Progenitor cell of endocrine pancreas (in vitro differentiated cells): ENCODE results near the gene ERVV-1. TPM values are rescaled to one million over a fixed set of nuclear protein-coding genes. Genes with fewer than 3 reads are reported as not detected.

Experiments
- DNase-seq: peaks from one replicate; pipeline ENCODE4 v3.0.0; 2021; ENCODE audit warnings: low spot score; ENCODE audit not compliant: unreplicated experiment
- H3K27ac Mint-ChIP-seq: 2 replicates; pipeline ENCODE4 v1.8.0; 2021; ENCODE audit warnings: mild to moderate bottlenecking, moderate library complexity, mixed read lengths
- H3K27me3 Mint-ChIP-seq: 2 replicates; pipeline ENCODE4 v1.8.0; 2021; ENCODE audit warnings: mixed read lengths
- H3K36me3 Mint-ChIP-seq: 2 replicates; pipeline ENCODE4 v1.8.0; 2022; ENCODE audit warnings: mixed read lengths; ENCODE audit not compliant: insufficient read depth
- H3K4me1 Mint-ChIP-seq: 2 replicates; pipeline ENCODE4 v1.8.0; 2021; ENCODE audit warnings: low read depth, mixed read lengths
- H3K4me3 Mint-ChIP-seq: 2 replicates; pipeline ENCODE4 v1.8.0; 2021; ENCODE audit warnings: low read depth, mild to moderate bottlenecking, moderate library complexity, mixed read lengths
- H3K9me3 Mint-ChIP-seq: 2 replicates; pipeline ENCODE4 v1.8.0; 2021; ENCODE audit warnings: low read depth, mixed read lengths
- total RNA-seq: library from RNA; stranded (reverse); gene quantifications from 2 replicates; pipeline ENCODE4 v1.2.1, GENCODE V29; 2021
- TF ChIP-seq, protein P1 (sequence below): fragments of 200-600 bp; sonication (generic); IDR thresholded peaks from one replicate; pipeline ENCODE4 v1.5.0; 2021; ENCODE audit warnings: antibody characterized with exemption, mild to moderate bottlenecking; ENCODE audit not compliant: unreplicated experiment

The ERVV-1 gene
- total RNA-seq, 1 donor from 2014 or later = not detected

DNA sequence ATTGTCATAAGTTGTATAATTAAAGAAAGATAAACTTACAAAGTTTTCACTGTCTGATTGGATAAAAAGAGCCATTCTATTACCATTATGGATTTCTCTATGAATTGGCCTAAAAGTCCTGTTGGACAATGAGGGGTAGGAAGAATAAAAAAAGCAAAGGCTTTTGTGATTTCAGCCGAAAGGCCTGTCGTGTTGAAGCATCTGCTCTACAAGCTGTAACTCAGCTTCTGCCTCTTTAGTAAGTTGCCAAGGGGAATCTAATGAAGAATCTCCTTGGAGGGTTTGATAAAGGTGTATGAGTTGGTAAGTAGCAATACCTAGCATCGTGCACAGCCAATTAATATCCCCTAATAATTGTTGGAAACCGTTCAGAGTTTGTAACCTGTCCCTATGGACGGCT lies 25.2 kb upstream of the ERVV-1 start:
- Mint-ChIP-seq H3K27ac (no peak overlapping the region), H3K9me3 (peaks cover 25% of the 10 kb centered on the region), H3K27me3 (peaks cover 8% of the 10 kb centered on the region), H3K4me3 (no peak overlapping the region), H3K4me1 (peaks cover 9% of the 10 kb centered on the region), H3K36me3 (peaks cover 44% of the 10 kb centered on the region)
- TF ChIP-seq, protein P1, sequence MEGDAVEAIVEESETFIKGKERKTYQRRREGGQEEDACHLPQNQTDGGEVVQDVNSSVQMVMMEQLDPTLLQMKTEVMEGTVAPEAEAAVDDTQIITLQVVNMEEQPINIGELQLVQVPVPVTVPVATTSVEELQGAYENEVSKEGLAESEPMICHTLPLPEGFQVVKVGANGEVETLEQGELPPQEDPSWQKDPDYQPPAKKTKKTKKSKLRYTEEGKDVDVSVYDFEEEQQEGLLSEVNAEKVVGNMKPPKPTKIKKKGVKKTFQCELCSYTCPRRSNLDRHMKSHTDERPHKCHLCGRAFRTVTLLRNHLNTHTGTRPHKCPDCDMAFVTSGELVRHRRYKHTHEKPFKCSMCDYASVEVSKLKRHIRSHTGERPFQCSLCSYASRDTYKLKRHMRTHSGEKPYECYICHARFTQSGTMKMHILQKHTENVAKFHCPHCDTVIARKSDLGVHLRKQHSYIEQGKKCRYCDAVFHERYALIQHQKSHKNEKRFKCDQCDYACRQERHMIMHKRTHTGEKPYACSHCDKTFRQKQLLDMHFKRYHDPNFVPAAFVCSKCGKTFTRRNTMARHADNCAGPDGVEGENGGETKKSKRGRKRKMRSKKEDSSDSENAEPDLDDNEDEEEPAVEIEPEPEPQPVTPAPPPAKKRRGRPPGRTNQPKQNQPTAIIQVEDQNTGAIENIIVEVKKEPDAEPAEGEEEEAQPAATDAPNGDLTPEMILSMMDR = no peak
- no peak for DNase-seq

DNA sequence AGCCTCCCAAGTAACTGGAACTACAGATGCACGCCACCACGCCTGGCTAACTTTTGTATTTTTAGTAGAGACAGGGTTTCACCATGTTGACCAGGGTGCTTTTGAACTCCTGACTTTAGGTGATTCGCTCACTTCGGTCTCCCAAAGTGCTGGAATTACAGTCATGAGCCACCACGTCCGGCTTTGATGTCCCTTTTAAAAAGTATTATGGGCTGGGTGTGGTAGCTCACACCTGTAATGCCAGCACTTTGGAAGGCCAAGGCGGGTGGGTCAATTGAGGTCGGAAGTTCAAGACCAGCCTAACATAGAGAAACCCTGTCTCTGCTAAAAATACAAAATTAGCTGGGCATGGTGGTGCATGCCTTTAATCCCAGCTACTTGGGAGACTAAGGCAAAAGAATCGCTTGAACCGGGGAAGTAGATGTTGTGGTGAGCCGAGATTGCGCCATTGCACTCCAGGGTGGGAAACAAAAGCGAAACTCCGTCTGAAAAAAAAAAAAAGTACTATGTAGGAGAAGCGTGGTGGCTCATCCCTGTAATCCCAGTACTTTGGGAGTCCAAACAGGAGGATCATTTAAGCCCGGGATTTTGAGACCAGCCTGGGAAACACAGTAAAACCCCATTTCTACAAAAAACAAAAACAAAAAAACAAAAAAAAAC lies 22.8 kb upstream of the ERVV-1 start:
- peaks cover 14% of the 10 kb centered on the region for H3K9me3 Mint-ChIP-seq
- TF ChIP-seq, protein P1 = no peak
- no peak overlapping the region for H3K4me3 Mint-ChIP-seq
- DNase-seq = no peak
- H3K4me1 Mint-ChIP-seq = peaks cover 9% of the 10 kb centered on the region
- H3K27me3 Mint-ChIP-seq = peaks cover 8% of the 10 kb centered on the region
- H3K27ac Mint-ChIP-seq = no peak overlapping the region
- H3K36me3 Mint-ChIP-seq = peaks cover 26% of the 10 kb centered on the region

DNA sequence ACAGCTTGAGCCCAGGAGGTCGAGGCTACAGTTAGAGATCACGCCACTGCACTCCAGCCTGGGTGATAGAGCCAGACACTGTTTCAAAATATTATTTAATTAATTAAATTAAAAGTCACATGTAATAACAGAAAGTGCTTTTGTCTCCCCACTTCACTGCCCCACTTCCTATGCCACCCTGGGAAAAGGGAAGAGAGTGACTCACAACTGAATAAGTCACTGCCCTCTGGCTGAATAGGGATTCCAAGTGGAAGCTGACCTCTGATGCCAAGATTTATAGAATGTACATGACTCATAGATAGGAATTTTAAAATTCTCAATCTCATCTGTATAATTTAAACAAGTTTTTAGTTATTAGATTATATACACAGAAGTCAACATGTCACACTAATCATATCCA lies 22.2 kb upstream of the ERVV-1 start:
- TF ChIP-seq, protein P1 = no peak
- peak overlapping the region; percentile 88 for H3K4me3 Mint-ChIP-seq
- peaks cover 9% of the 10 kb centered on the region for H3K9me3 Mint-ChIP-seq

DNA sequence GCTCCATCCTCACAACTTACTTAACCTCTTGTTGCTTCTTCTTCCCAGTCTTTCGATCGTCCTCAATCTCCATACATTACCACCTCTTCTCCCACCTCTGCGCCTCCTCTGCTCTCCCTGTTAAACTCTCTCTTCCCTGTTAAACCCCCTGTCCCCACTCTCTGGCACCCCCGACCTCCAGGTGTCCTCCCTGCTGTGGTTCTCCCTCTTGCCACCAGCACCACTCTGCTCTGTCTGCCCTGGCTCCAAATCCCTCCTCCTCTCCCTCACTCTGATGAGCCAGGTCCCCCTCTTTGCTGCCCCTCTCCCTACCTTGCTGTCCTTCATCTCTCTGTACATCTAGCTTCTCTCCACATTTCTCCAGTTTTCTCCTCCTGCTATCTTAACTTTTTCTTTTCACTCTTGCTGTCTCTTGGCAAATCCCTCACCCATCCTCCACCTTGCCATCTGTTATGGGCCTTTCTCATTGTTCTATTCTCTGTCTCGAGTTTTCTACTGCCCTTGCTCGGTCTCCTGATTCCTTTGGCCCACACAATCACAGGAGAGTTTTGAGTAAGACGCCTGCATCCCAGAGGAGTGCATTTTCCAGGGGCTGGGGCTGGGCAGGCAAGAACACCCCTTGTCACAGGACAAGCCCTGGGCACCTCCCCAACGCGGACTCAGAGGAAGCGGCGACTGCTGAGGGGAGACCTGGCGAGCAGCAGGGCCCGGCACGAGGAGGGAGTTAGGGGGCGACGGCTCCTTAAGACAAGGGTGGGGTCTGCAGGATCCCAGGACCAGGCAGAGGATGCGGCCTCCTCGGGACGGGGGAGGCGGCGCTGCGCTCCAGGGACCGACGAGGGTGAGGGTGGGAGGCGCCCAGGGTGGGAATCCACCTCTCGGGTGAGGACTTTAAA lies 21.4 kb upstream of the ERVV-1 start:
- peaks cover 11% of the 10 kb centered on the region for H3K36me3 Mint-ChIP-seq
- H3K27me3 Mint-ChIP-seq = peaks cover 8% of the 10 kb centered on the region
- H3K4me1 Mint-ChIP-seq = peaks cover 9% of the 10 kb centered on the region
- TF ChIP-seq, protein P1 = no peak
- peak; percentile 14 for DNase-seq
- H3K27ac Mint-ChIP-seq = peak overlapping the region; percentile 85
- H3K4me3 Mint-ChIP-seq = peak overlapping the region; percentile 88
- H3K9me3 Mint-ChIP-seq = peaks cover 3% of the 10 kb centered on the region

More for the DNA sequence above, 22.2 kb upstream of the ERVV-1 start:
- no peak for DNase-seq
- Mint-ChIP-seq H3K27me3 (peaks cover 8% of the 10 kb centered on the region), H3K4me1 (peaks cover 9% of the 10 kb centered on the region), H3K27ac (no peak overlapping the region), H3K36me3 (peaks cover 20% of the 10 kb centered on the region)

DNA sequence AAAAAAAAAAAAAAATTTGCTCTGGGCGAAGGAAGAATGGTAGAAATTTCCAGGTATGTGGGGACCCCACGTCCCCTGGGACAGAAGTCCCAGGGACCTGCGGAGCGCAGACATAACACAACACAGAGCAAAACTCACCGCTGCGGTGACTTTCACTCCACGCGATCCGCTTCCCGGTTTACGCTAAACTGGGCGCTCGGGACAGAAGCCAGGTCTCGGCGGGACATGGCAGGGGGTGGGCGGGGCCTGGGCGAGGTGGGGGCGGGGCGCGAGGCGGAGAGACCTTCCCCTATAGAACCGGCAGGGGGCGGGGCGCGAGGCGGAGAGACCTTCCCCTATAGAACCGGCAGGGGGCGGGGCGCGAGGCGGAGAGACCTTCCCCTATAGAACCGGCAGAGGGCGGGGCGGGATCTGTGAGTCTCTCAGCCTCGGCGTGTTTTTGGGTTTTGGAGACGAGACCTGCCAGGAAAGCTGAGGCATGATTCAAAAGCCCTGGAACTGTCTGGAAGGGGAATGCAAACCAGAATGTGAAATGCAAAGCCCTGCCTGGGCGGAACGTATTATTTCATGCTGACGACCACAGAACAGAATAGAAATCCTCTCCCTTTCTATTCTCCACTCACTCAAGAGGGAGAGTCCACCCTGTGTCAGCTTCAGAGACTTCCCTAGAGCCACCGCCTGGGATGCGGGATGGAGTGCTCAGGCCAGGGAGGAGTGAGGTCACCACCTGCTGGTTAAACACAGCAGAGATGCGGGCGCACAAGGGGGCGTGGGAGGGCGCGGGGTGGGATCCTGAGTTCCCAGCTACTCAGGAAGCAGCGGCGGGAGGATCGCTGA lies 20.2 kb upstream of the ERVV-1 start:
- peak overlapping the region; percentile 94 for H3K27ac Mint-ChIP-seq
- no peaks in the 10 kb centered on the region for H3K9me3 Mint-ChIP-seq
- H3K4me3 Mint-ChIP-seq = peak overlapping the region; percentile 88
- H3K4me1 Mint-ChIP-seq = peaks cover 9% of the 10 kb centered on the region
- DNase-seq = peak; percentile 89
- TF ChIP-seq, protein P1 = peak; percentile 83
- H3K36me3 Mint-ChIP-seq = peaks cover 5% of the 10 kb centered on the region
- peaks cover 8% of the 10 kb centered on the region for H3K27me3 Mint-ChIP-seq
